Astrocyte (in vitro differentiated cells and primary cell): ENCODE measurements around the gene CHST11.

Source experiments
- EZH2 ChIP-seq: IDR thresholded peaks from 2 replicates; pipeline ENCODE4 v1.6.1; 2012; ENCODE audit warnings: mild to moderate bottlenecking, low read length, inconsistent platforms; ENCODE audit not compliant: insufficient read depth
- TF ChIP-seq, protein P1 (sequence below): IDR thresholded peaks from 2 replicates; pipeline ENCODE4 v1.5.1; 2011; ENCODE audit warnings: low read depth, mild to moderate bottlenecking, inconsistent platforms, low read length, moderate library complexity; ENCODE audit not compliant: insufficient read depth

DNA sequence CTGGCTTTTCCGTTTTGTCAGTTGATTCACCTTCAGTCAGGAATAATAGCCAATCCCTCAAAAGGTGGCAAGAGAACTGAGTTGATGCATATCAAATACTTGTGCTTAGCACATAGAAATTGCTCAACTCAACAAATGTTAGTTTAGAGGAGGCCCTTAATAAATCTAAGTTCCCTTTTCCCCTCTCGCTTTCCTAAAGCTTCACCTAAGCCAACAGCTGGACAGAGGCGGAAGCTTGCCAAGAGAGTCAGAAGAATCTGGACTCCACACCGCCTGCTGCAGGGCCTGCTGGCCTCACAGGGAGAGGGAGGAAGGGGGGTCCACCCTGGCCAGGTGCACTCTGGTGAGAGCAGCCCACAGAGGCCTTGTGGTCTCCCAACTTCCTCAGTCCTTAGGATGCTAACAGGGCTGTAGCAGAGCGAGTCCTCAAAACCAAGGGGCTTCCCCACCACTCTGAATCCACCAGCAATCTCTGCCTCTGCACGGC is 213.1 kb downstream of the CHST11 start:
- TF ChIP-seq, protein P1, sequence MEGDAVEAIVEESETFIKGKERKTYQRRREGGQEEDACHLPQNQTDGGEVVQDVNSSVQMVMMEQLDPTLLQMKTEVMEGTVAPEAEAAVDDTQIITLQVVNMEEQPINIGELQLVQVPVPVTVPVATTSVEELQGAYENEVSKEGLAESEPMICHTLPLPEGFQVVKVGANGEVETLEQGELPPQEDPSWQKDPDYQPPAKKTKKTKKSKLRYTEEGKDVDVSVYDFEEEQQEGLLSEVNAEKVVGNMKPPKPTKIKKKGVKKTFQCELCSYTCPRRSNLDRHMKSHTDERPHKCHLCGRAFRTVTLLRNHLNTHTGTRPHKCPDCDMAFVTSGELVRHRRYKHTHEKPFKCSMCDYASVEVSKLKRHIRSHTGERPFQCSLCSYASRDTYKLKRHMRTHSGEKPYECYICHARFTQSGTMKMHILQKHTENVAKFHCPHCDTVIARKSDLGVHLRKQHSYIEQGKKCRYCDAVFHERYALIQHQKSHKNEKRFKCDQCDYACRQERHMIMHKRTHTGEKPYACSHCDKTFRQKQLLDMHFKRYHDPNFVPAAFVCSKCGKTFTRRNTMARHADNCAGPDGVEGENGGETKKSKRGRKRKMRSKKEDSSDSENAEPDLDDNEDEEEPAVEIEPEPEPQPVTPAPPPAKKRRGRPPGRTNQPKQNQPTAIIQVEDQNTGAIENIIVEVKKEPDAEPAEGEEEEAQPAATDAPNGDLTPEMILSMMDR = no peak
- TF ChIP-seq EZH2 = no peak
